ENCODE measurements around the gene SLC12A7.

The SLC12A7 gene

GRCh38 chr5:1050423-1051365 lies 61.2 kb downstream of the SLC12A7 start:
- DNase-seq (ENCODE audit: low spot score): no peak

GRCh38 chr5:1048861-1049838 lies 62.7 kb downstream of the SLC12A7 start:
- DNase-seq (ENCODE audit: low spot score): no peak

- DNase-seq (ENCODE audit: low spot score): no peak
Measured at GRCh38 chr5:1048162-1048721, 63.6 kb downstream of the SLC12A7 start.

- no peak for DNase-seq (ENCODE audit: low spot score)
Measured at GRCh38 chr5:1047332-1047965, 64.4 kb downstream of the SLC12A7 start.

GRCh38 chr5:1045960-1046560 lies 65.8 kb downstream of the SLC12A7 start:
- DNase-seq (ENCODE audit: low spot score): no peak

- DNase-seq (ENCODE audit: low spot score): no peak
Measured at GRCh38 chr5:1044117-1044516, 67.7 kb downstream of the SLC12A7 start.

GRCh38 chr5:1043327-1043726 lies 68.5 kb downstream of the SLC12A7 start:
- DNase-seq (ENCODE audit: low spot score): no peak

GRCh38 chr5:1042626-1043025 lies 69.2 kb downstream of the SLC12A7 start:
- DNase-seq (ENCODE audit: low spot score): no peak

GRCh38 chr5:1041225-1042143 lies 70.4 kb downstream of the SLC12A7 start:
- DNase-seq (ENCODE audit: low spot score): peak; percentile 4

GRCh38 chr5:1040571-1040970 lies 71.3 kb downstream of the SLC12A7 start:
- DNase-seq (ENCODE audit: low spot score): no peak

- DNase-seq (ENCODE audit: low spot score): no peak
Measured at GRCh38 chr5:1039706-1040260, 72.1 kb downstream of the SLC12A7 start.

GRCh38 chr5:1039210-1039548 lies 72.7 kb downstream of the SLC12A7 start:
- DNase-seq (ENCODE audit: low spot score): no peak

GRCh38 chr5:1038417-1039209 lies 73.2 kb downstream of the SLC12A7 start:
- no peak for DNase-seq (ENCODE audit: low spot score)

- DNase-seq (ENCODE audit: low spot score): no peak
Measured at GRCh38 chr5:1037671-1038416, 74.0 kb downstream of the SLC12A7 start.

- no peak for DNase-seq (ENCODE audit: low spot score)
Measured at GRCh38 chr5:1037123-1037670, 74.7 kb downstream of the SLC12A7 start.

- no peak for DNase-seq (ENCODE audit: low spot score)
Measured at GRCh38 chr5:1036504-1037122, 75.2 kb downstream of the SLC12A7 start.
